ENCODE measurements around the gene SEMA6C.

GRCh38 chr1:151098126-151098525, 48.3 kb downstream of the SEMA6C start:
- TF ChIP-seq, protein P1, sequence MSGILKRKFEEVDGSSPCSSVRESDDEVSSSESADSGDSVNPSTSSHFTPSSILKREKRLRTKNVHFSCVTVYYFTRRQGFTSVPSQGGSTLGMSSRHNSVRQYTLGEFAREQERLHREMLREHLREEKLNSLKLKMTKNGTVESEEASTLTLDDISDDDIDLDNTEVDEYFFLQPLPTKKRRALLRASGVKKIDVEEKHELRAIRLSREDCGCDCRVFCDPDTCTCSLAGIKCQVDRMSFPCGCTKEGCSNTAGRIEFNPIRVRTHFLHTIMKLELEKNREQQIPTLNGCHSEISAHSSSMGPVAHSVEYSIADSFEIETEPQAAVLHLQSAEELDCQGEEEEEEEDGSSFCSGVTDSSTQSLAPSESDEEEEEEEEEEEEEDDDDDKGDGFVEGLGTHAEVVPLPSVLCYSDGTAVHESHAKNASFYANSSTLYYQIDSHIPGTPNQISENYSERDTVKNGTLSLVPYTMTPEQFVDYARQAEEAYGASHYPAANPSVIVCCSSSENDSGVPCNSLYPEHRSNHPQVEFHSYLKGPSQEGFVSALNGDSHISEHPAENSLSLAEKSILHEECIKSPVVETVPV (CRISPR knock-in tag; IDR thresholded peaks at IDR 0.05), result no peak
- TF ChIP-seq ARNTL (CRISPR knock-in tag; IDR thresholded peaks at IDR 0.05; ENCODE audit: borderline replicate concordance, low read depth) (no peak), TOX (CRISPR knock-in tag; IDR thresholded peaks at IDR 0.05; ENCODE audit: borderline replicate concordance) (no peak), ZNF8 (CRISPR knock-in tag; IDR thresholded peaks at IDR 0.05) (no peak), ZC3H10 (CRISPR knock-in tag; IDR thresholded peaks at IDR 0.05) (no peak), CREB5 (CRISPR knock-in tag; IDR thresholded peaks at IDR 0.05; ENCODE audit: low read depth) (no peak), SNAI2 (CRISPR knock-in tag; IDR thresholded peaks at IDR 0.05) (no peak), TCF4 (CRISPR knock-in tag; IDR thresholded peaks at IDR 0.05; ENCODE audit: borderline replicate concordance) (no peak), RARB (CRISPR knock-in tag; IDR thresholded peaks at IDR 0.05) (no peak), ZFP30 (CRISPR knock-in tag; IDR thresholded peaks at IDR 0.05) (no peak), TSHZ2 (CRISPR knock-in tag; IDR thresholded peaks at IDR 0.05) (no peak), ZFP3 (CRISPR knock-in tag; IDR thresholded peaks at IDR 0.05) (no peak), ISL1 (CRISPR knock-in tag; IDR thresholded peaks at IDR 0.05) (no peak)
- TF ChIP-seq, protein P2, sequence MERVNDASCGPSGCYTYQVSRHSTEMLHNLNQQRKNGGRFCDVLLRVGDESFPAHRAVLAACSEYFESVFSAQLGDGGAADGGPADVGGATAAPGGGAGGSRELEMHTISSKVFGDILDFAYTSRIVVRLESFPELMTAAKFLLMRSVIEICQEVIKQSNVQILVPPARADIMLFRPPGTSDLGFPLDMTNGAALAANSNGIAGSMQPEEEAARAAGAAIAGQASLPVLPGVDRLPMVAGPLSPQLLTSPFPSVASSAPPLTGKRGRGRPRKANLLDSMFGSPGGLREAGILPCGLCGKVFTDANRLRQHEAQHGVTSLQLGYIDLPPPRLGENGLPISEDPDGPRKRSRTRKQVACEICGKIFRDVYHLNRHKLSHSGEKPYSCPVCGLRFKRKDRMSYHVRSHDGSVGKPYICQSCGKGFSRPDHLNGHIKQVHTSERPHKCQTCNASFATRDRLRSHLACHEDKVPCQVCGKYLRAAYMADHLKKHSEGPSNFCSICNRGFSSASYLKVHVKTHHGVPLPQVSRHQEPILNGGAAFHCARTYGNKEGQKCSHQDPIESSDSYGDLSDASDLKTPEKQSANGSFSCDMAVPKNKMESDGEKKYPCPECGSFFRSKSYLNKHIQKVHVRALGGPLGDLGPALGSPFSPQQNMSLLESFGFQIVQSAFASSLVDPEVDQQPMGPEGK (CRISPR knock-in tag; IDR thresholded peaks at IDR 0.05; ENCODE audit: borderline replicate concordance), result no peak

Data from SK-N-SH treated with all-trans-retinoic acid at 6 μM for 48 hours (cell line).